AG04450 (cell line): ENCODE results near the gene GAD1. TPM values are rescaled to one million over a fixed set of nuclear protein-coding genes. Genes with fewer than 3 reads are reported as not detected.

Source experiments
- CTCF ChIA-PET: fragments of 300-600, 350-600 bp; formaldehyde crosslinking; extraction: SDS; loops from one replicate; lab custom pipeline; 2022; ENCODE audit warnings: antibody characterized with exemption, inconsistent platforms; lab: Charles Lee
- POLR2A ChIA-PET: fragments of 350-600 bp; formaldehyde crosslinking; extraction: SDS; loops from one replicate; lab custom pipeline; 2021; ENCODE audit warnings: antibody characterized with exemption, inconsistent platforms; lab: Yijun Ruan, JAX
- DNase-seq: peaks from one replicate; pipeline ENCODE4 v3.0.0-alpha.2; 2011; ENCODE audit warnings: low read depth, low spot score
- H3K27ac ChIP-seq: one replicate; pipeline ENCODE4 v1.5.1; 2012; ENCODE audit warnings: low read depth, low read length, control low read depth
- H3K27me3 ChIP-seq: one replicate; pipeline ENCODE4 v1.6.0; 2012; ENCODE audit warnings: low read length; ENCODE audit not compliant: control insufficient read depth, insufficient read depth
- H3K4me3 ChIP-seq: 2 replicates; pipeline ENCODE4 v1.5.1; 2011; ENCODE audit warnings: mild to moderate bottlenecking, low read depth, low read length, control low read depth
- H3K9me3 ChIP-seq: 2 replicates; pipeline ENCODE4 v1.5.1; 2012; ENCODE audit warnings: low read length; ENCODE audit not compliant: control insufficient read depth, insufficient read depth
- polyA plus RNA-seq: library from polyadenylated mRNA; depleted of rRNA; stranded (reverse); fragments of >200 nt; gene quantifications from 2 replicates; pipeline ENCODE4 v1.2.3, GENCODE V29; 2011
- TF ChIP-seq, protein P1 (sequence below): IDR thresholded peaks from 2 replicates; pipeline ENCODE4 v1.5.1; 2011; ENCODE audit warnings: low read depth, low read length, control low read depth, inconsistent platforms

GAD1 gene
- polyA plus RNA-seq, 1 experiment = not detected

- Histone ChIP-seq H3K4me3 (no peak overlapping the region), H3K9me3 (no peaks in the 10 kb centered on the region), H3K27ac (no peak overlapping the region), H3K27me3 (no peaks in the 10 kb centered on the region)
- CTCF ChIA-PET = no interaction called here
- DNase-seq = no peak
- POLR2A ChIA-PET = no interaction called here
- TF ChIP-seq, protein P1, sequence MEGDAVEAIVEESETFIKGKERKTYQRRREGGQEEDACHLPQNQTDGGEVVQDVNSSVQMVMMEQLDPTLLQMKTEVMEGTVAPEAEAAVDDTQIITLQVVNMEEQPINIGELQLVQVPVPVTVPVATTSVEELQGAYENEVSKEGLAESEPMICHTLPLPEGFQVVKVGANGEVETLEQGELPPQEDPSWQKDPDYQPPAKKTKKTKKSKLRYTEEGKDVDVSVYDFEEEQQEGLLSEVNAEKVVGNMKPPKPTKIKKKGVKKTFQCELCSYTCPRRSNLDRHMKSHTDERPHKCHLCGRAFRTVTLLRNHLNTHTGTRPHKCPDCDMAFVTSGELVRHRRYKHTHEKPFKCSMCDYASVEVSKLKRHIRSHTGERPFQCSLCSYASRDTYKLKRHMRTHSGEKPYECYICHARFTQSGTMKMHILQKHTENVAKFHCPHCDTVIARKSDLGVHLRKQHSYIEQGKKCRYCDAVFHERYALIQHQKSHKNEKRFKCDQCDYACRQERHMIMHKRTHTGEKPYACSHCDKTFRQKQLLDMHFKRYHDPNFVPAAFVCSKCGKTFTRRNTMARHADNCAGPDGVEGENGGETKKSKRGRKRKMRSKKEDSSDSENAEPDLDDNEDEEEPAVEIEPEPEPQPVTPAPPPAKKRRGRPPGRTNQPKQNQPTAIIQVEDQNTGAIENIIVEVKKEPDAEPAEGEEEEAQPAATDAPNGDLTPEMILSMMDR = no peak
These were observed 33.1 kb upstream of the GAD1 start for GRCh38 chr2:170783549-170783948.

GRCh38 chr2:170798996-170799395, 17.7 kb upstream of the GAD1 start:
- no peak overlapping the region for H3K27ac ChIP-seq
- peaks cover 3% of the 10 kb centered on the region for H3K27me3 ChIP-seq
- ChIA-PET CTCF (no interaction called here), POLR2A (no interaction called here)
- H3K4me3 ChIP-seq = no peak overlapping the region
- H3K9me3 ChIP-seq = no peaks in the 10 kb centered on the region
- TF ChIP-seq, protein P1 = no peak
- no peak for DNase-seq

DNA sequence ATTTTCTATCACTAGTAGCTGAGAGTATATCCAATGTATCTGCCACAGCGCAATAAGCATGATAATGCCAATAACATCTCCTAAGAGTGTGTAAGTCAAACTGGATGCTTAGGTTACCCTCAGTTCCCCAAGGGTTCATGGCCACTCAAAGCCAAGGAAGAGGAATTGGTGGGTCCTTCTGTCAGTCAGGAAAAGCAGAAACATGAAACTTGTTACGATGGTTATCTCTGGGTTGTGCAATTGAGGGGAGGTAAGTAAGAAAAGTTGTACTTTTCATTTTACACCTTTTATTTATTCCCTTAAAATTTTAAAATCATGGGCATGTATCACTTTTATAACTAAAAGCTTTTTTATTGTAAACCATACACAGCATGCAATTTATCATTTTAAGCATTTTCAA, 10.1 kb upstream of the GAD1 start:
- Histone ChIP-seq H3K9me3 (no peaks in the 10 kb centered on the region), H3K27me3 (peaks cover 5% of the 10 kb centered on the region)
- POLR2A ChIA-PET = no interaction called here

GRCh38 chr2:170812710-170813600, 3.7 kb upstream of the GAD1 start:
- ChIA-PET CTCF (interaction anchor here (0.6 to 12.6 kb wide), 29 partner anchors 8 to 1370 kb away, joined by 3 to 160 read pairs (median 4); no protein-coding TSS in a partner anchor), POLR2A (no interaction called here)
- no peak overlapping the region for H3K4me3 ChIP-seq
- no peak overlapping the region for H3K27ac ChIP-seq
- peaks cover 53% of the 10 kb centered on the region for H3K27me3 ChIP-seq
- DNase-seq = peak; percentile 55
- H3K9me3 ChIP-seq = no peaks in the 10 kb centered on the region; the same call in 1 of the 2 replicates
- TF ChIP-seq, protein P1 = peak; percentile 70

More for the DNA sequence above, 10.1 kb upstream of the GAD1 start:
- TF ChIP-seq, protein P1 = no peak
- no peak overlapping the region for H3K27ac ChIP-seq
- CTCF ChIA-PET = interaction anchor here (0.8 to 12.6 kb wide), 2 partner anchors 67 to 396 kb away, joined by 3 to 160 read pairs; no protein-coding TSS in a partner anchor
- no peak for DNase-seq
- H3K4me3 ChIP-seq = no peak overlapping the region
